Neutrophil (primary cell): ENCODE data around the gene CLEC9A.
A peak's percentile ranks its signal among the peaks of the same experiment; 100 is the strongest.

ENCODE experiments used
- H3K27ac ChIP-seq: fragments of 200-600 bp; sonication (generic); 2 replicates; pipeline ENCODE4 v1.5.1; 2016; ENCODE audit warnings: mild to moderate bottlenecking, moderate library complexity
- H3K27me3 ChIP-seq: fragments of 200-600 bp; sonication (generic); 2 replicates; pipeline ENCODE4 v1.6.0; 2016; ENCODE audit warnings: mild to moderate bottlenecking
- H3K36me3 ChIP-seq: fragments of 200-600 bp; sonication (generic); 2 replicates; pipeline ENCODE4 v1.5.1; 2017
- H3K4me1 ChIP-seq, 2 experiments: fragments of 200-600 bp in 1 of 2; sonication (generic) in 1 of 2; 1 replicate in 1 of 2; 2 replicates in 1 of 2; pipeline versions ENCODE4 v1.5.1 to v1.6.1; 2013 to 2016; ENCODE audit warnings: low read depth in 1 of 2, low read length in 1 of 2, mild to moderate bottlenecking in 1 of 2, moderate library complexity in 1 of 2; ENCODE audit not compliant: control insufficient read depth in 1 of 2, insufficient read depth in 1 of 2
- H3K4me3 ChIP-seq, 2 experiments: fragments of 200-600 bp in 1 of 2; sonication (generic) in 1 of 2; 1 replicate in 1 of 2; 2 replicates in 1 of 2; pipeline ENCODE4 v1.5.1; 2013 to 2016; ENCODE audit warnings: low read depth in 1 of 2, low read length in 1 of 2, mild to moderate bottlenecking in 1 of 2, moderate library complexity in 1 of 2
- H3K9me3 ChIP-seq: fragments of 200-600 bp; sonication (generic); 2 replicates; pipeline ENCODE4 v1.5.1; 2016
- CTCF ChIP-seq: fragments of 200-600 bp; sonication (generic); IDR thresholded peaks from 2 replicates; pipeline ENCODE4 v1.5.1; 2016; ENCODE audit warnings: antibody characterized with exemption

Gene CLEC9A

DNA sequence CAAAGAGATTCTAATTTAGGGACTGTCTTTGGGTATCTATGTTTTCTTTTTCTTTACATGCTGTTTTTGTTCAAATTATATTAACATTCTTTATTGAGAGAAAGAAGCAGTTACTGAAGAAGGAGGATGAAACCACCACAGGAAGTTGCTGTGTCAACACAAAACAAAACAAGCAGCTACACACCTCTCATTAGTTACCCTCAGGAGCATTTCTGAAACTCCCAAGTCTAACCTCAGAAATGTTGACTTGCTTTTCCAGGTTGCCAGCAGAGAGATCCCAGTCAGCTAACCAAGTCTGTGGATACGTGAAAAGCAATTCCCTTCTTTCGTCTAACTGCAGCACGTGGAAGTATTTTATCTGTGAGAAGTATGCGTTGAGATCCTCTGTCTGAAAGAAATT is 34.8 kb downstream of the CLEC9A start:
- Histone ChIP-seq H3K9me3 (no peaks in the 10 kb centered on the region), H3K4me3 (no peak overlapping the region), H3K36me3 (no peaks in the 10 kb centered on the region), H3K27ac (peak overlapping the region; percentile 94), H3K27me3 (no peaks in the 10 kb centered on the region), H3K4me1 (peaks cover 56 to 58% of the 10 kb centered on the region in 2 experiments)
- TF ChIP-seq CTCF, result no peak

DNA sequence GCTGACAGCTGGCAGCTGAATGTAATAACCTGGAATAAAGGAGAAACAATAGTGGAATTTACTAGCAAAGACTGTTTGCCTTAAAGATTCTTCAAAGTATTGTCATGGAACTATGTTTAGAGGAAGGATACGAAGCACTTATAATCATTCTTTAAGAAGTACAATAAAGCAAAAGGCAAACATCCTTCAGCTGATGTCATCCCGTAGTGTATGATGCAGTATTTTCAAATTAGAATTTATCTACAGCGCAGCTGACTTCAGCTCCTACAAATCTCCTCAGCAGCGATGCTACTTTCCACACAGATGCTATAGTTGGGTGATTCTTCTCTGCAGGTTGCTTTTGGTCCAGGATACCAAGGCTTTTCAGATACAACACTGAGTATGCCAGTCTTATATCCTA is 36.8 kb downstream of the CLEC9A start:
- no peaks in the 10 kb centered on the region for H3K9me3 ChIP-seq
- peak overlapping the region in 1 of 2 experiments; percentile 46 for H3K4me3 ChIP-seq
- peak overlapping the region; percentile 94 for H3K27ac ChIP-seq
- peaks cover 67 to 69% of the 10 kb centered on the region in 2 experiments for H3K4me1 ChIP-seq
- no peak for TF ChIP-seq CTCF
- no peaks in the 10 kb centered on the region for H3K36me3 ChIP-seq
- H3K27me3 ChIP-seq, result no peaks in the 10 kb centered on the region

DNA sequence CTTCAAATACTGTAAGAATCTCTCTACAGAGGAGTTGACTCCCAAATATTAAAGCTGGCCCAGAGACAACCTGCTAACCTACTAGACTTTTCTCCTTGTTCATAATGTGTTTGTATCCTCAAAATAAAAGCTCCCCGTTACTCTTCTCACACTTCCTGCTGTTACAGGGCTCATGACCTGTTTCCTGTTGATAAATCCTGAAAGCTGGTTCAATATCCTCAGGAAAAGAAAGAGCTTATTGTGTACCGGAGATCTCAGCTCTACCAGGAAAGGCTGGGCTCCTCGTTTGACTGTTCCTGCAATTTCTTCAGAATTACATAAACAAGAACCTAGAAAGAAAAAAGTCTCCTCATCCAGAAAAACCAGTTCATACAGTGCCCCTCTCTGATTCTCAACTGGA is 37.5 kb downstream of the CLEC9A start:
- Histone ChIP-seq H3K9me3 (no peaks in the 10 kb centered on the region), H3K27ac (peak overlapping the region; percentile 94), H3K4me1 (peaks cover 67 to 69% of the 10 kb centered on the region in 2 experiments), H3K27me3 (no peaks in the 10 kb centered on the region), H3K4me3 (peak overlapping the region; percentile 44 to 46), H3K36me3 (no peaks in the 10 kb centered on the region)
- no peak for TF ChIP-seq CTCF

DNA sequence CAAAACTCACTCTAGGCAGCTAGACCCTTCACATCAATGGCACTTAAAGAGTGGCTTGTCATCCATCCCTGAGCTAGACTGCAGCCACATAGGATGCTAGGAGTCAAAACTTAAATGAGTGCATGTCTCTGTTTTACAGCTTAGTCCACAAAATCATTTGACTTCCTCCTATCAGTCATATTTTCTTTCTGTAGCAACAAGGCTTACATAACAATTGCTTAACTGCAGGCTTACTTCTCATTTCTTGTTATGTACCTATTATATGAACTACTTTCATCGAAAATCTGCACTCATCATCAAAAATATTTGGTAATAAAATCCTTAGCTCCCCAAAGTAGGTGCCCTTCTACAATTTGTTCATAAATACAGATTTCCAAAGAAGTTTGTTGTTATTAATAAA is 38.2 kb downstream of the CLEC9A start:
- Histone ChIP-seq H3K4me3 (peak overlapping the region; percentile 44 to 46), H3K36me3 (no peaks in the 10 kb centered on the region), H3K27me3 (no peaks in the 10 kb centered on the region), H3K4me1 (peaks cover 67 to 69% of the 10 kb centered on the region in 2 experiments), H3K27ac (peak overlapping the region; percentile 94), H3K9me3 (no peaks in the 10 kb centered on the region)
- TF ChIP-seq CTCF, result no peak

GRCh38 chr12:10069099-10069498 is 38.6 kb downstream of the CLEC9A start:
- Histone ChIP-seq H3K4me1 (peaks cover 67 to 69% of the 10 kb centered on the region in 2 experiments), H3K27ac (peak overlapping the region; percentile 94), H3K27me3 (no peaks in the 10 kb centered on the region), H3K4me3 (peak overlapping the region; percentile 44 to 46), H3K36me3 (no peaks in the 10 kb centered on the region), H3K9me3 (no peaks in the 10 kb centered on the region)
- TF ChIP-seq CTCF, result no peak

DNA sequence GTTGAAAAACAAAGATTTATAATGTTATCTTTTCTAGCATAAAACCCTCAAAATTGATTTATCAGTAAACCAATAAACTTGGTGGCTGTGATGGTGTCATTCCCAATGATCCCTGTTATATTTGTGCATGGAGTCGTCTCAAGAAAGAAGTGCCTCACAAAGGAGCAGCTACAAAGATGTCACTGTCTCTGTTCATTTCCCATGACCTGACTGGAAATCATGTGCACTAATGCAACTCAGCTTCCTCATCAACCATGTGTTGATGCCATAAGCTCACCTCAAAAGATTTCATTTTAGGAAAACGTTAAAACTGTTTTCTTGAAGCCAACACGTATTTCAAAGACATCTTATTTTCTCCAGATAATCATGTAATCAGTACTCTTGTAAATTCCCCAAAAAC is 39.5 kb downstream of the CLEC9A start:
- Histone ChIP-seq H3K4me3 (peak overlapping the region; percentile 21 to 46), H3K36me3 (no peaks in the 10 kb centered on the region), H3K9me3 (no peaks in the 10 kb centered on the region), H3K27ac (peak overlapping the region; percentile 94), H3K4me1 (peaks cover 61 to 64% of the 10 kb centered on the region in 2 experiments), H3K27me3 (no peaks in the 10 kb centered on the region)
- no peak for TF ChIP-seq CTCF
